Lung (tissue), 12 donors: Measurements from ENCODE around the gene DDX24. TPM values are rescaled to one million over a fixed set of nuclear protein-coding genes. Genes with fewer than 3 reads are reported as not detected.

ENCODE experiments used
- ATAC-seq: fragments of 200-7000 bp; cut with Tn5 transposase; one replicate; pipeline ENCODE4 v1.9.1; 2020; ENCODE audit warnings: moderate number of reproducible peaks; ENCODE audit not compliant: insufficient read depth, low FRiP score
- DNase-seq, 3 donors: peaks; one replicate each; pipeline ENCODE4 v3.0.0-alpha.2; 2013 to 2017
- H3K27ac ChIP-seq, 2 donors: one replicate each; pipeline ENCODE4 v1.5.1; 2013; ENCODE audit warnings: mild to moderate bottlenecking in 2 of 2, moderate library complexity in 2 of 2, control low read depth in 1 of 2, inconsistent platforms in 1 of 2, low read depth in 1 of 2, low read length in 1 of 2
- H3K27me3 ChIP-seq, 3 donors: one replicate each; pipeline ENCODE4 v1.5.1; 2013; ENCODE audit warnings: low read length in 2 of 3; ENCODE audit not compliant: control insufficient read depth in 3 of 3, insufficient read depth in 3 of 3
- H3K36me3 ChIP-seq, 4 donors: one replicate each; pipeline ENCODE4 v1.5.1; 2013; ENCODE audit warnings: low read length in 4 of 4, mild to moderate bottlenecking in 1 of 4, moderate library complexity in 1 of 4; ENCODE audit not compliant: control insufficient read depth in 4 of 4, insufficient read depth in 4 of 4
- H3K4me1 ChIP-seq, 5 donors: one replicate each; pipeline ENCODE4 v1.5.1; 2013; ENCODE audit warnings: low read length in 5 of 5, mild to moderate bottlenecking in 2 of 5, moderate library complexity in 1 of 5; ENCODE audit not compliant: control insufficient read depth in 5 of 5, insufficient read depth in 5 of 5
- H3K4me3 ChIP-seq: one replicate; pipeline ENCODE4 v1.5.1; 2013; ENCODE audit warnings: mild to moderate bottlenecking, control low read depth, moderate library complexity
- H3K9ac ChIP-seq, 2 donors: one replicate each; pipeline ENCODE4 v1.5.1; 2013; ENCODE audit warnings: low read length in 2 of 2, control low read depth in 1 of 2; ENCODE audit not compliant: insufficient read depth in 1 of 2
- H3K9me3 ChIP-seq, 4 donors: one replicate each; pipeline ENCODE4 v1.5.1; 2013; ENCODE audit warnings: low read length in 3 of 4, mild to moderate bottlenecking in 1 of 4, moderate library complexity in 1 of 4; ENCODE audit not compliant: control insufficient read depth in 4 of 4, insufficient read depth in 3 of 4
- whole genome bisulfite sequencing, 2 donors: extraction: QIAGEN DNeasy Blood & Tissue Kit; methylation state at CpG; one replicate each; pipeline ENCODE4 v1.1.7; 2013; 5-methylcytosine and 5-hydroxymethylcytosine counted together
- polyA plus RNA-seq, 2 donors: library from polyadenylated mRNA; stranded (reverse); fragments of 200-250 nt; gene quantifications; one replicate each; pipeline ENCODE4 v1.2.1, GENCODE V29; 2013
- total RNA-seq, 2 donors: library from RNA; depleted of rRNA in 1 of 2; stranded (reverse); fragments of >200 nt in 1 of 2; gene quantifications; one replicate each; pipeline ENCODE4 v1.2.1, GENCODE V29; 2014 to 2021
- TF ChIP-seq, protein P1 (sequence below): IDR thresholded peaks from 2 replicates; pipeline ENCODE4 v1.5.1; 2012; ENCODE audit warnings: mild to moderate bottlenecking; ENCODE audit errors: control extremely low read depth, extremely low read depth
- donor health status: control.
- donor health status: control.
- donor health status: Bipolar disorder and iron deficiency.
- donor health status: healthy.
- donor health status: DM: yes; HTN: yes; CAD: no.

Gene DDX24
- total and polyA plus RNA-seq, 4 donors: 78.4 to 138 (median 107) TPM

DNA sequence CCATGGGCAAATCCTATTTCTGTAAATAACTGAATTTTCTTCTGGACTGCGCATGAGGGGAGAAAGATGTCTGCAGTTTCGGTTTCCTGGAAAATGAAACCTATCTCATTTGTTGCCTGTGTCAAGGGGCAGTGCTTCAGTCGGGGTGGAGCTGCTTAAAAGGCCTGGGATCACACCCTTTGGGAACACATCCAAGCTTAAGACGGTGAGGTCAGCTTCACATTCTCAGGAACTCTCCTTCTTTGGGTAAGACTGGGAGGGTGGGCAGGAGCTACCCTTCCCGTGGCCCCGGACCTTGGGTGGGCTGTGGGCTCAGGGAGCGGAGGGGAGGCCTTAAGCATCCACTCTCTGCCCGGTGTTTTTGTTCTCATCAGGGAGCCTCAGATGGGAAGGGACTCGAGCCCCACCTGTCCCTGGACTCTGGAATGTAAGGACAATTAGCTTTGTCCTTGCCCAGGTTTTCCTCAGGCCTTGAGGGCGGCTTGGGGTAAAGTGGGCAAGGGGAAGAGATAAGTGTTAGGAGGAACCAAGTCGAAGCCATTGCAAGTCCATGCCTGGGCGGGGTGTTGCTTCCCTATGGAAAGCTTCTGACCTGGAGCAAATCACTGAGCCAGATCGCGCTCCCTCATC lies 29.7 kb upstream of the DDX24 start, which contains the start of gene IFI27:
IFI27 (plus strand) TSS at position 185 of the 630 bp plus-strand sequence.
- H3K4me3 ChIP-seq: peak within 1 kb of the TSS; percentile 25
- H3K27me3 ChIP-seq: no peaks in the 10 kb centered on the region
- DNase-seq (peak in 1 of 3 donors; percentile 34), ATAC-seq (peak; percentile 75)
- no peaks in the 10 kb centered on the region for H3K9me3 ChIP-seq
- peaks cover 0 to 20% (median 5%) of the 10 kb centered on the region in 5 donors for H3K4me1 ChIP-seq
- 55 to 73% methylated on average over 14 of the region's 14 CpGs for WGBS, 2 donors
- TF ChIP-seq, protein P1, sequence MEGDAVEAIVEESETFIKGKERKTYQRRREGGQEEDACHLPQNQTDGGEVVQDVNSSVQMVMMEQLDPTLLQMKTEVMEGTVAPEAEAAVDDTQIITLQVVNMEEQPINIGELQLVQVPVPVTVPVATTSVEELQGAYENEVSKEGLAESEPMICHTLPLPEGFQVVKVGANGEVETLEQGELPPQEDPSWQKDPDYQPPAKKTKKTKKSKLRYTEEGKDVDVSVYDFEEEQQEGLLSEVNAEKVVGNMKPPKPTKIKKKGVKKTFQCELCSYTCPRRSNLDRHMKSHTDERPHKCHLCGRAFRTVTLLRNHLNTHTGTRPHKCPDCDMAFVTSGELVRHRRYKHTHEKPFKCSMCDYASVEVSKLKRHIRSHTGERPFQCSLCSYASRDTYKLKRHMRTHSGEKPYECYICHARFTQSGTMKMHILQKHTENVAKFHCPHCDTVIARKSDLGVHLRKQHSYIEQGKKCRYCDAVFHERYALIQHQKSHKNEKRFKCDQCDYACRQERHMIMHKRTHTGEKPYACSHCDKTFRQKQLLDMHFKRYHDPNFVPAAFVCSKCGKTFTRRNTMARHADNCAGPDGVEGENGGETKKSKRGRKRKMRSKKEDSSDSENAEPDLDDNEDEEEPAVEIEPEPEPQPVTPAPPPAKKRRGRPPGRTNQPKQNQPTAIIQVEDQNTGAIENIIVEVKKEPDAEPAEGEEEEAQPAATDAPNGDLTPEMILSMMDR: no peak
- peak within 1 kb of the TSS; percentile 72 to 86 for H3K27ac ChIP-seq
- H3K36me3 ChIP-seq: no peaks in the 10 kb centered on the region
- H3K9ac ChIP-seq: peak within 1 kb of the TSS in 1 of 2 donors; percentile 25

DNA sequence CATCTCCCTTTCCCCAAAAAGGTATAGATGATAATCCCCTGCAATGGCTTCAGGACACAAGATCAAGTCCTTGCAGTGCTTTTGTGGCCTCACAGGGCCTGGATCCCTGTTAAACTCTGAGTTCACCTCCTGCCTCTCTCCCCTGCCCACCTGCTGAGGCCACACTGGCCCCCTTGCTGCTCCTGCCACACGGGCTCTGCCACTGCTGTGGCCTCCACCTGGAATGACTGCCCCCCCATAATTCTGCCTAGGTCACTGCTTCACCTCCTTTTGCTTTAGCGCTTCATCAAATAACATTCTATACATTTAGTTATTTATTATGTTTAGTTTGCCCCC lies 28.9 kb upstream of the DDX24 start:
- Histone ChIP-seq H3K4me3 (no peak overlapping the region), H3K36me3 (no peaks in the 10 kb centered on the region), H3K4me1 (peaks cover 0 to 13% (median under 1%) of the 10 kb centered on the region in 5 donors), H3K27ac (peak overlapping the region; percentile 72 to 86), H3K9ac (no peak overlapping the region), H3K9me3 (no peaks in the 10 kb centered on the region), H3K27me3 (no peaks in the 10 kb centered on the region)
- DNase-seq (no peak), ATAC-seq (no peak)
- 93 to 97% methylated on average over 2 of the region's 2 CpGs for WGBS, 2 donors
- TF ChIP-seq, protein P1: no peak

DNA sequence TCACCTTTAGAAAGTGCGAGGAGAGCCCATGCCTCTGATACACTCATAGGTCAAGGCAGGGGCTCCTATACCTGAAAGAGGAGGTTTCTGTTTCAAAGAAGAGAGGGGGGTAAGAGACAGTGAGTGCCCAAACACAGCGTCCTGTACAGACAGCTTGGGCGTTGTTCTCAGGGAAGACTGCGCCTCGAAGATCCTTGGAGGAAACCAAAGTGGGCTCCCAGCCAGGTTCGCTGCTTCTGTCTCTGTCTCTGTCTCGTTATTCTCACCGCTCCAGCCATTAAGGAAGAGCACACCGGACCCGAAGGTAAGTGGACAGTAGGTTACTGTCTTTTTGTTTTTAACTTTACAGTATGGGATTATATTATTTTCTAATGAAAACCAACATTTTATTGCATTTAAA lies 23.7 kb upstream of the DDX24 start:
- Histone ChIP-seq H3K27me3 (no peaks in the 10 kb centered on the region), H3K9ac (no peak overlapping the region), H3K27ac (no peak overlapping the region), H3K4me3 (no peak overlapping the region), H3K36me3 (no peaks in the 10 kb centered on the region), H3K4me1 (peaks cover 0 to 4% (median 0%) of the 10 kb centered on the region in 5 donors), H3K9me3 (no peaks in the 10 kb centered on the region)
- no peak for DNase-seq
- ATAC-seq: no peak
- 73 to 87% methylated on average over 10 of the region's 10 CpGs for WGBS, 2 donors
- TF ChIP-seq, protein P1: no peak

DNA sequence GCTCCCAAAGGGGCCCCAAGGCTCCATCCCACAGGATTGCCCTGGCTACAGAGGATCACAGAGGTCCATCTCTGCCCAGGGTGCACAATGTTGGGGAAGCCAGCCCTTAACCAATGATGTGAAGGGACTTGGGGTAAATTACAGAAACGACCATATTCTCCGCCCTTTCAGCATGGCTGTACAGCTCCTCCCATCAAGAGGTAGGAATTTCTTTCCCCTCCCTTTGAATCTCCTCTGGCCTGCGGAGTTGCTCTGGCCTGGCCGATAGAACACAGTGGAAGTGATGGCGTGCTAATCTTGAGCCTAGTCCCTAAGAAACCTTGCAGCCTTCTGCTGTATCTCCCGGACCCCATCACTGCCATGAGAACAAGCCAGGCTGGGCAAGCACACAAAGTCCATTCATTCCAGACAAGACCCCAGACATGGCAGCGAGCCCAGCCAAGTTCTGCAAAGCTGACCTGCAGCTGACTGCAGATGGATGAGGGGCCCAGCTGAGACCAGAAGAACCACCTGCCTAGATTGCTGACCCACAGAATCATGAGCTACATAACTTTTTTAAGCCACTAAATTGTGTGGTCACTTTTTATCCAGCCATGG lies 22.6 kb upstream of the DDX24 start:
- no peak for ATAC-seq
- Histone ChIP-seq H3K36me3 (no peaks in the 10 kb centered on the region), H3K27me3 (no peaks in the 10 kb centered on the region), H3K9me3 (no peaks in the 10 kb centered on the region), H3K4me1 (no peaks in the 10 kb centered on the region), H3K9ac (no peak overlapping the region), H3K4me3 (no peak overlapping the region), H3K27ac (no peak overlapping the region)
- TF ChIP-seq, protein P1: no peak
- no peak for DNase-seq
- WGBS, 2 donors: 80 to 88% methylated on average over 7 of the region's 7 CpGs
